ENCODE data around the gene RTCA.
"Not testable (repeated sequence)": the region's sequence is repeated elsewhere in the genome, so short reads cannot be mapped to it uniquely, and the experiment has no call there.

Gene RTCA

GRCh38 chr1:100265931-100266740, at the start of gene RTCA:
RTCA (plus strand) TSS chr1:100266216; CDS start chr1:100266376, 160 bp downstream.
- peak; percentile 65 to 97 (median 90) for DNase-seq

GRCh38 chr1:100217834-100218233, 48.2 kb upstream of the RTCA start:
- no peak for DNase-seq

- no peak for DNase-seq
These were observed 46.6 kb upstream of the RTCA start for GRCh38 chr1:100219457-100219856.

GRCh38 chr1:100219883-100220282, 46.1 kb upstream of the RTCA start:
- DNase-seq = no peak

GRCh38 chr1:100222428-100222827, 43.6 kb upstream of the RTCA start:
- no peak for DNase-seq

- no peak for DNase-seq
These were observed 36.2 kb upstream of the RTCA start for GRCh38 chr1:100229681-100230443.

GRCh38 chr1:100230765-100231164, 35.3 kb upstream of the RTCA start:
- DNase-seq = no peak

- DNase-seq = no peak
These were observed 34.3 kb upstream of the RTCA start for GRCh38 chr1:100231721-100232120.

GRCh38 chr1:100232156-100232555, 33.9 kb upstream of the RTCA start:
- DNase-seq = no peak

GRCh38 chr1:100233566-100233965, 32.5 kb upstream of the RTCA start:
- DNase-seq = not testable (repeated sequence)

- no peak for DNase-seq
These were observed 31.6 kb upstream of the RTCA start for GRCh38 chr1:100234432-100234831.

- DNase-seq = no peak
These were observed 28.9 kb upstream of the RTCA start for GRCh38 chr1:100237091-100237490.

- no peak for DNase-seq
These were observed 26.1 kb upstream of the RTCA start for GRCh38 chr1:100239961-100240360.

- no peak for DNase-seq
These were observed 25.4 kb upstream of the RTCA start for GRCh38 chr1:100240631-100241030.

GRCh38 chr1:100246738-100247137, 19.3 kb upstream of the RTCA start:
- DNase-seq = no peak

- DNase-seq = peak in 2 of 58 donors; percentile 26 to 40
These were observed 16.9 kb upstream of the RTCA start for GRCh38 chr1:100249155-100249536.

GRCh38 chr1:100249537-100250257, 16.3 kb upstream of the RTCA start, which contains the start of gene DBT:
DBT (minus strand) TSS chr1:100249834; CDS start chr1:100249820, 14 bp downstream.
- DNase-seq = peak; percentile 69 to 98 (median 95)

GRCh38 chr1:100250264-100250663, 15.8 kb upstream of the RTCA start:
- DNase-seq = no peak

- no peak for DNase-seq
These were observed 15.2 kb upstream of the RTCA start for GRCh38 chr1:100250807-100251206.

- DNase-seq = no peak
These were observed 13.1 kb upstream of the RTCA start for GRCh38 chr1:100252901-100253300.

- no peak for DNase-seq
These were observed 12.5 kb upstream of the RTCA start for GRCh38 chr1:100253552-100253951.

- not testable (repeated sequence) for DNase-seq
These were observed 9.7 kb upstream of the RTCA start for GRCh38 chr1:100256273-100256672.

Data from anterior cingulate cortex (tissue), 58 donors.